K562 (cell line): Measurements from ENCODE around the gene VDR.

Source experiments
- BACH1 ChIP-seq: fragments of 200-800 bp; sonication (Bioruptor generic); IDR thresholded peaks from 2 replicates; pipeline ENCODE4 v1.6.1; 2016; ENCODE audit warnings: missing genetic modification characterization, missing compliant biosample characterization
- MAFK ChIP-seq: IDR thresholded peaks from 2 replicates; pipeline ENCODE4 v1.6.1; 2011; ENCODE audit warnings: low read length, improper control_type of control experiment
- ZFP36 ChIP-seq: fragments of 150-350 bp; IDR thresholded peaks from 2 replicates; pipeline ENCODE4 v1.6.1; 2018; ENCODE audit warnings: low read length, low read depth; ENCODE audit not compliant: partially characterized antibody
- ZKSCAN1 ChIP-seq: fragments of 150-350 bp; IDR thresholded peaks from 2 replicates; pipeline ENCODE4 v1.6.1; 2016; ENCODE audit warnings: low read depth, low read length
- ZNF79 ChIP-seq: fragments of 250-450 bp; sonication (Bioruptor Pico); IDR thresholded peaks from 2 replicates; pipeline ENCODE4 v1.4.0; 2020; ENCODE audit warnings: low read depth, mild to moderate bottlenecking, moderate library complexity
- TF ChIP-seq, protein P1 (sequence below): sonication (generic); formaldehyde crosslinking; IDR thresholded peaks from 2 replicates; pipeline ENCODE4 v1.9.0; 2022; ENCODE audit warnings: mild to moderate bottlenecking, missing genetic modification reagents
- TF ChIP-seq, protein P2 (sequence below), 2 experiments: IDR thresholded peaks; 2 replicates each; pipeline ENCODE4 v1.6.1; 2011; ENCODE audit warnings: borderline replicate concordance in 1 of 2, control low read depth in 1 of 2, low read depth in 1 of 2, low read length in 1 of 2, mild to moderate bottlenecking in 1 of 2, mixed read lengths in 1 of 2, moderate library complexity in 1 of 2; ENCODE audit not compliant: insufficient read depth in 1 of 2, insufficient read length in 1 of 2, poor library complexity in 1 of 2, severe bottlenecking in 1 of 2; ENCODE audit errors: extremely low read depth in 1 of 2

DNA sequence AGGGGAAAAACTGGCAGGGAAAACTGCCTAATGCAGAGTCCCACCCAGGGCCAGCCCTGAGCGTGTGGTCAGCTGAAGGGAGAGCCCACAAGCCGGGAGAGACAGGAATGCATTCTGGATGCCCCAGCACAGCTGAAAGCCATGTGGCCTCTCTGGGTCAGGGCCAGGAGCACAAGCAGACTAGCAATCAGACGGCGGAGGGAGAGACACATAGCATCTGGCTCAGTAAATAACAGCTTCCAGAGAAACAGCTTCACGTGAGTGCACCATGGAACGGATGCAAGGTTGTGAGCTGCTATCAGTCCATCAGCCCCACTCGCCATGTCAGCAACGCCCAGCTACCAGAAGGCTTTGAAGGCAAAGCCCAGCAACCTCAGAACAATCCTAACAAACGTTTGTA, 30.4 kb upstream of the VDR start:
- TF ChIP-seq, protein P1, sequence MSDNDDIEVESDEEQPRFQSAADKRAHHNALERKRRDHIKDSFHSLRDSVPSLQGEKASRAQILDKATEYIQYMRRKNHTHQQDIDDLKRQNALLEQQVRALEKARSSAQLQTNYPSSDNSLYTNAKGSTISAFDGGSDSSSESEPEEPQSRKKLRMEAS (CRISPR knock-in tag): no peak
- TF ChIP-seq ZNF79 (no peak), ZKSCAN1 (no peak), BACH1 (tag) (no peak), ZFP36 (no peak), MAFK (no peak)
- TF ChIP-seq, protein P2, sequence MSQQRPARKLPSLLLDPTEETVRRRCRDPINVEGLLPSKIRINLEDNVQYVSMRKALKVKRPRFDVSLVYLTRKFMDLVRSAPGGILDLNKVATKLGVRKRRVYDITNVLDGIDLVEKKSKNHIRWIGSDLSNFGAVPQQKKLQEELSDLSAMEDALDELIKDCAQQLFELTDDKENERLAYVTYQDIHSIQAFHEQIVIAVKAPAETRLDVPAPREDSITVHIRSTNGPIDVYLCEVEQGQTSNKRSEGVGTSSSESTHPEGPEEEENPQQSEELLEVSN (IDR thresholded peaks at IDR 0.05; ENCODE audit: borderline replicate concordance in 1 of 2, extremely low read depth in 1 of 2, insufficient read depth in 1 of 2, insufficient read length in 1 of 2, low read depth in 1 of 2, low read length in 1 of 2, poor library complexity in 1 of 2, severe bottlenecking in 1 of 2): no peak
